Inferior parietal cortex (tissue), 1 donor: ENCODE results near the gene LY9.

Source experiments
- DNase-seq: peaks from one replicate; pipeline ENCODE4 v3.0.0-alpha.2; 2016; ENCODE audit errors: extremely low spot score

The LY9 gene, protein sequence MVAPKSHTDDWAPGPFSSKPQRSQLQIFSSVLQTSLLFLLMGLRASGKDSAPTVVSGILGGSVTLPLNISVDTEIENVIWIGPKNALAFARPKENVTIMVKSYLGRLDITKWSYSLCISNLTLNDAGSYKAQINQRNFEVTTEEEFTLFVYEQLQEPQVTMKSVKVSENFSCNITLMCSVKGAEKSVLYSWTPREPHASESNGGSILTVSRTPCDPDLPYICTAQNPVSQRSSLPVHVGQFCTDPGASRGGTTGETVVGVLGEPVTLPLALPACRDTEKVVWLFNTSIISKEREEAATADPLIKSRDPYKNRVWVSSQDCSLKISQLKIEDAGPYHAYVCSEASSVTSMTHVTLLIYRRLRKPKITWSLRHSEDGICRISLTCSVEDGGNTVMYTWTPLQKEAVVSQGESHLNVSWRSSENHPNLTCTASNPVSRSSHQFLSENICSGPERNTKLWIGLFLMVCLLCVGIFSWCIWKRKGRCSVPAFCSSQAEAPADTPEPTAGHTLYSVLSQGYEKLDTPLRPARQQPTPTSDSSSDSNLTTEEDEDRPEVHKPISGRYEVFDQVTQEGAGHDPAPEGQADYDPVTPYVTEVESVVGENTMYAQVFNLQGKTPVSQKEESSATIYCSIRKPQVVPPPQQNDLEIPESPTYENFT

DNA sequence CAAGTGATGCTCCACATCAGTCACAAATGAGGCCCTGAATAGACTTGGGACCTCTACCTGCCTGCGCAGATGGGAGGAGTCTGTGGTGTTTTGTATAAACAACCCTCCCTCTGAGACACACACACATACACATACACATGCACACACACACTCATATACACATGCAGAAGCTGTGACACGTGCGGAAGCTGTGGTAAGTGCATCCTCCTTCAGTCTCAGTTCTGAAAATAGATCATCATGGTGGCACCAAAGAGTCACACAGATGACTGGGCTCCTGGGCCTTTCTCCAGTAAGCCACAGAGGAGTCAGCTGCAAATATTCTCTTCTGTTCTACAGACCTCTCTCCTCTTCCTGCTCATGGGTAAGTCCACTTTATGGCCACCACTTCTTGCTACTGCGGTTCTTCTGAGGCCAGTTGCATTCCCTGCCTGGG lies at the start of gene LY9:
LY9 (plus strand) TSS at position 224 of the 433 bp plus-strand sequence; CDS start at position 238, 14 bp downstream.
- DNase-seq, result no peak

GRCh38 chr1:160746836-160747500 lies 49.0 kb upstream of the LY9 start:
- no peak for DNase-seq

- no peak for DNase-seq
These were observed 48.3 kb upstream of the LY9 start for GRCh38 chr1:160747717-160748116.

GRCh38 chr1:160748181-160748877 lies 47.6 kb upstream of the LY9 start:
- no peak for DNase-seq

DNA sequence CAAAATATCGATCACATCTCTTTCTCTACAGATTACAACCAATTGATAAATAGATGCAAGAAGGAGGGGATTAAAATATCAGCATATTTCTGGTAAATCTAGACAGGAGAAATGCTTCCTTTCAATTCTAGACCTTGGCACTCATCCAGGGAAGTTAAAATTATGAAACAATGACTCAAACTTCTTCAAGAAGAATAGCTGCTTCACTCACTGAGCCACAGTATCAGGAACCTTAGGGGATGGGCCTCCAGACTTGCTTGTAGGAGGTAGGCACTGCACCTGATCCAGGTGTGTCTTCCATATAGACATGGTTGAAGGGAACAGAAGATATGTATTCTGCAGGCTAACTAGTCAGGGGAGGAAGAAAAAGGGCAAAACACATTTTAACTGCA lies 47.1 kb upstream of the LY9 start:
- no peak for DNase-seq

DNA sequence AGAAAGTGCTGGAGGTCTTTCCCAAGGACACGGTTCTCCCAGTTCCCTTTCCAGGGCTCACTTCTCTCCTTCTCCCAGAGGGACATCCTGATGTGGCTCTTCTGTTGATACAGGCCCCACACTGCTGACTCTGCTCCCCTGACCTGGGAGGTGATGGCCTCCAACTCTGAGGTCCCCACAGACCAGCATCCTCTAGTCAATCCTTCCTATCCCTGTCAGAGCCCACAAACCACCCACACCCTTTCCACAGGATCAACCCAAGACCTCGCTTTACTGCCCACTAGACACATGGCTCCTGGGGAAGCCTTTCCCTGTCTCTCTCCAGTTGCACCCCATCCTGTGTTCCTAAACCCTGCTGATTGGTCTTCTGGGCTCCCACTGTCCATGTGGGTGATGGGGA lies 45.4 kb upstream of the LY9 start:
- DNase-seq, result no peak

DNA sequence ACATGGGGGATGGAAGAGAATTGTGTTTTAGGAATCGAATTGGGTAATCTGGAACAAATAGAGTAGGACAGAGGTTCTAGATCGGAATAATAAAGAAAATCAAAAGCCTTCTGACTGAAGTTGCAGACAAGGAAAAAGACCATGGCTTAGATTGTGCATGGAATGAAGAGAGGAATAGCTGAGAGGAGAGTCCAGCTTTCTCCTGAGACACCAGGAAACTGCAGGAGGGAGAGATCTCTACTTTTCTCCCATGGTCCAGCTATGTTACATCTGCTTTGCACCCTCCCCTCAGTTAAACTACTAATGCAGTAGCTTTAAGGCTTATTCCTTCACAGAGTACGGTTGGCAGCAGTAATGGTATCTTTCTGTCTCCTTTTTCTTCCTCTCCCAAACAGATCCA lies 43.6 kb upstream of the LY9 start:
- no peak for DNase-seq

DNA sequence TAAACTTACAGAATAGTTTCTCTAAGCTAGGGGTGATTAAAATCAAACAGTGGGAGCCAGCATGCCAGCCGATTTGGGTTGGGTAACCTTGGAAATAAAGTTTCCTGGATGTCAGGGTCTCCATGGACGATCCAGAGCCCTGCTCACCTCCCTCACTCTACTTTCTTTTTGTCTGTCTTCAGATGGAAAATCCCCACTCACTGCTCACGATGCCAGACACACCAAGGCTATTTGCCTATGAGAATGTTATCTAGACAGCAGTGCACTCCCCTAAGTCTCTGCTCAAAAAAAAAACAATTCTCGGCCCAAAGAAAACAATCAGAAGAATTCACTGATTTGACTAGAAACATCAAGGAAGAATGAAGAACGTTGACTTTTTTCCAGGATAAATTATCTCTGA lies 43.0 kb upstream of the LY9 start:
- no peak for DNase-seq

DNA sequence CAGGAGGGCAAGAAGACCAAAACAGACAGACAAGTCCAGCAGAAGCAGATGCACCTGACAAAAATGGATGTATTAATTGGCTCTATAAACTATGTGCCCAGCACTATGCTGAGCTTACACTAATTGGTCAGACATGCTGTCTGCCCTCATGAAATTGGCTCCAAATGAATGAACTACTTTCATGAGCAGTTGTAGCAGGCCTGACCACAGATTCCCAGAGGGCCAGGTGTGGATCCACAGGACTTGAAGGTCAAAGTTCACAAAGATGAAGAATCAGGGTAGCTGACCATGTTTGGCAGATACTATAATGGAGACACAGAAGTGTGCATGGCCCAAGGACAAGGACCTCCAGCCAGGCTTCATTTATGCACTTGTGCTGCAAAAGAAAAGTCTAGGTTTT lies 42.4 kb upstream of the LY9 start:
- no peak for DNase-seq

- DNase-seq, result no peak
These were observed 40.5 kb upstream of the LY9 start for GRCh38 chr1:160755461-160755860.

- no peak for DNase-seq
These were observed 39.8 kb upstream of the LY9 start for GRCh38 chr1:160755911-160756848.

GRCh38 chr1:160756849-160757201 lies 39.1 kb upstream of the LY9 start:
- DNase-seq, result no peak

- DNase-seq, result no peak
These were observed 37.5 kb upstream of the LY9 start for GRCh38 chr1:160758521-160758920.

GRCh38 chr1:160759740-160760139 lies 36.2 kb upstream of the LY9 start:
- DNase-seq, result no peak

DNA sequence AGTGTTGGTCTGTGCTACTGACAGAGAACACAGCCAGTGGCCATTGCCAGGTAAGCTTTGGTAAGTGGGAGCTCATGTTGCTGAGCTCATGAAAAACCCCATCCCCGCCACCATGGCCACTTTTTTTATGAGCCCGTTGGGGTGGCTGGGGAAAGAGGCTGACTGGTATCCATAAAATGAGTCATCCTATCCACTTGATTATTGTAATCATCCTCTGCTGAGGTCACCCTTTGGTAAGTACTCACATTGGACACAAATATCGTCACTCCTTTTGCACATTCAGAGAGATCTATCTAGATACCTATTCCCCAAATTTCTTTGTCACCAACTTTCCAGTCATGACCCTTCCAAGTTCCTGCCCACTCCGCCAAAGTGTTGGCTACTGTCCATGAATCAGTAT lies 34.9 kb upstream of the LY9 start:
- no peak for DNase-seq

- no peak for DNase-seq
These were observed 34.1 kb upstream of the LY9 start for GRCh38 chr1:160761886-160762285.

DNA sequence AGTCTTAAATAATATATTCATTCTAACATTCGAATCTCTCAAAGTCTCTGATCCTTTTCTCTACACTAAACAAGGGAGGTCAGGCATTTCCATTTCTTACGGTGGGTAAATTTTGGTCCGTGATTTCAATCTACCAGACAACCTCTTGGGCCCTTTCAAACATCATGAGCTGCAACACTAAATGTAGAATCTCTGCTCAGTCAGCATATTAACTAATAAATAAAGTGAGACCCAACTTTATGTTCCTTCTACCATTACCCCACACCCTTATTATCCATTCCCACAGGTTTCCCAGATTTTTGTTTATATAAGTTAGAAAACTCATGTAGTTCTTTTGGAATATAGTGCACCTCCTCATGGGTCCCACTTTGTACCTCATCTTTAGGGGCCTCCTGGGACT lies 32.0 kb upstream of the LY9 start:
- DNase-seq, result no peak

- DNase-seq, result no peak
These were observed 28.3 kb upstream of the LY9 start for GRCh38 chr1:160767395-160768294.

- DNase-seq, result no peak
These were observed 27.7 kb upstream of the LY9 start for GRCh38 chr1:160768295-160768657.

DNA sequence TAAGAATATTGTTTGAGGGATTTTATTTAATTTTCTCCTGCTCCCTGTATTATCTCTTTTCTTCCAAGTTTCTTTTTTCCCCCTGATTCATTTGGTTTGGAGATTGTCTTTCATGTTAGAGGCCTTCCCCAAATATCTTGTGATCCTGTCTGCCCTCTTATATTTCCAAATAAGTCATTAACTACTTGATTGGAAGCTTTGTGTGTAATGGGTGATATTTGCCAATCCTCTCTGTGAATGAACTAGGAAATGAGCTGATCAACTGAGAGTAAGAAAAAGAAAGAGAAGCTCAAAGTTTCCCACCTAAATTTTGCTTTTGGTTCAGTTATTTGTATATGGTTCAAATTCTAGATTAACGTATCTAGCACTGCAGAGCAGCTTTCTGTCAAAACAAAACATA lies 23.6 kb upstream of the LY9 start:
- no peak for DNase-seq
